ENCODE results near the gene DHX8. TPM values are rescaled to one million over a fixed set of nuclear protein-coding genes. Genes with fewer than 3 reads are reported as not detected.

Gene DHX8
- total and polyA plus RNA-seq, 2 experiments from 2014 or later, result 33.1 to 34.4 TPM

DNA sequence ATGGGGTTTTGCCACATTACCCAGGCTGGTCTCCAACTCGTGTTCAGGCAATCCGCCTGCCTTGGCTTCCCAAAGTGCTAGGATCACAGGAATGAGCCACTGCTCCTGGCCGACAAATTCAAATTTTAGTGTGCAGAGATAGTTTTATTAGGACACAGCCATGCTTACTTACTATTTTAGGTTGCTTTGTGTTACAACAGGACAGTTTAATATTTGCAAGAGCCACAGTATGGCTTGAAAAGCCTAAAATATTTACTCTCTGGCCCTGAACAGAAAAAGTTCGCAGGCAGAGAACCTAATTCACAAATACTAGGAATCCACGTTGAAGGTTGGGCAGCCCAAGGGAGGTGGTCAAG, 75.0 kb downstream of the DHX8 start:
- Histone ChIP-seq H3K27ac (no peak overlapping the region), H3K9me3 (ENCODE audit: low read depth) (no peaks in the 10 kb centered on the region), H3K4me2 (ENCODE audit: unreplicated experiment) (no peak overlapping the region), H4K20me1 (ENCODE audit: insufficient read depth) (no peaks in the 10 kb centered on the region), H3K4me3 (no peak overlapping the region), H3F3A (ENCODE audit: insufficient read depth) (peaks cover 5% of the 10 kb centered on the region), H3K36me3 (ENCODE audit: low read depth) (no peaks in the 10 kb centered on the region), H3K9ac (no peak overlapping the region), H3K4me1 (ENCODE audit: insufficient read depth) (peaks cover 9% of the 10 kb centered on the region), H3K9me2 (ENCODE audit: insufficient read depth) (no peaks in the 10 kb centered on the region), H2AFZ (no peak overlapping the region), H3K27me3 (replicated peaks; ENCODE audit: insufficient read depth) (no peaks in the 10 kb centered on the region; the same call in 1 of the 2 replicates), H3K79me2 (ENCODE audit: insufficient read depth) (no peaks in the 10 kb centered on the region)
- no peak for DNase-seq
- TF ChIP-seq EZH2phosphoT487 (IDR thresholded peaks at IDR 0.05; ENCODE audit: insufficient read depth, low read depth) (no peak), EZH2 (IDR thresholded peaks at IDR 0.05; ENCODE audit: insufficient read depth, poor library complexity, severe bottlenecking) (no peak)
- in situ Hi-C loops (cut with MboI), result no loop called here
- WGBS, 2 experiments (ENCODE audit: low coverage in 1 of 2, low lambda C conversion rate in 2 of 2, missing lambda C conversion rate in 2 of 2), result 73 to 78% methylated on average over 5 of the region's 5 CpGs

DNA sequence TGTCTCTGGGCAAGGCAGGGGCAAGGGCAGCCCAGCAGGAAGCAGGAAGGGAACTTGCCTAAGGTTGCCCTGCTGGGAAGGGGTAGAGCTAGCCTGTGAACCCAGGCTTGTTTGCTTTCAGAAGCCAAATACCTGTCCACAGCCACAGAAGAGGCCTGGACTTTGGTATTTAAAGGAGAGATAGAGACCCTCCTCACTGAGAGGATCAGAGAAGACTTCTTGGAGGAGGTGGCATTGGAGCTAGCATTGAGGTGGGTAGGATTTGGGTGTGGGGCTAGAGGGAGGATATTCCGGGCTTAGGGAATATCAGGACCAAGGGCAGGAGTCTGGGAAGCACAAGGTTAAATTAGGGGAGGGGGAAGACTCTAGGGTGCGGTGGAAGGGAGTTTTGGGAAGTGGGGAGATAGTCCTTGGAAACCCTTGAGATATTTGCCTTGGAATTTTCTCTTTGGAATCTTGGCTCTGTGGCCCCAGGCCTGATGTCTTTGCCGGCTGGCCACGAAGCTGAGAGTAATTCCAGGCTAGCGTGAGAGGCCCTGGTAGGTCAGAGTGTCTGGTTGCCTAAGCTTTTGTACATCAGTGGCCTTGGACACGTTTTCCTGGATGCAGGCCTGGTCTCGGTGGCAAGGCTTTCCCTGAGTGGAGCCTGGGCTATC, 75.5 kb downstream of the DHX8 start:
- peak; percentile 29 for DNase-seq
- H3K9me3 ChIP-seq (ENCODE audit: low read depth), result no peaks in the 10 kb centered on the region
- H3K27ac ChIP-seq, result no peak overlapping the region
- no peaks in the 10 kb centered on the region for H4K20me1 ChIP-seq (ENCODE audit: insufficient read depth)
- no peaks in the 10 kb centered on the region for H3K36me3 ChIP-seq (ENCODE audit: low read depth)
- TF ChIP-seq EZH2phosphoT487 (IDR thresholded peaks at IDR 0.05; ENCODE audit: insufficient read depth, low read depth) (no peak), EZH2 (IDR thresholded peaks at IDR 0.05; ENCODE audit: insufficient read depth, poor library complexity, severe bottlenecking) (no peak)
- 59 to 66% methylated on average over 7 of the region's 7 CpGs for WGBS, 2 experiments (ENCODE audit: low coverage in 1 of 2, low lambda C conversion rate in 2 of 2, missing lambda C conversion rate in 2 of 2)
- H3K9ac ChIP-seq, result no peak overlapping the region
- H3K4me3 ChIP-seq, result no peak overlapping the region
- H3K4me1 ChIP-seq (ENCODE audit: insufficient read depth), result peaks cover 9% of the 10 kb centered on the region
- H3K79me2 ChIP-seq (ENCODE audit: insufficient read depth), result no peaks in the 10 kb centered on the region
- H3K27me3 ChIP-seq (replicated peaks; ENCODE audit: insufficient read depth), result no peaks in the 10 kb centered on the region; the same call in 1 of the 2 replicates
- in situ Hi-C loops (cut with MboI), result no loop called here
- no peak overlapping the region for H3K4me2 ChIP-seq (ENCODE audit: unreplicated experiment)
- no peak overlapping the region for H2AFZ ChIP-seq
- H3K9me2 ChIP-seq (ENCODE audit: insufficient read depth), result no peaks in the 10 kb centered on the region
- peaks cover 5% of the 10 kb centered on the region for H3F3A ChIP-seq (ENCODE audit: insufficient read depth)

DNA sequence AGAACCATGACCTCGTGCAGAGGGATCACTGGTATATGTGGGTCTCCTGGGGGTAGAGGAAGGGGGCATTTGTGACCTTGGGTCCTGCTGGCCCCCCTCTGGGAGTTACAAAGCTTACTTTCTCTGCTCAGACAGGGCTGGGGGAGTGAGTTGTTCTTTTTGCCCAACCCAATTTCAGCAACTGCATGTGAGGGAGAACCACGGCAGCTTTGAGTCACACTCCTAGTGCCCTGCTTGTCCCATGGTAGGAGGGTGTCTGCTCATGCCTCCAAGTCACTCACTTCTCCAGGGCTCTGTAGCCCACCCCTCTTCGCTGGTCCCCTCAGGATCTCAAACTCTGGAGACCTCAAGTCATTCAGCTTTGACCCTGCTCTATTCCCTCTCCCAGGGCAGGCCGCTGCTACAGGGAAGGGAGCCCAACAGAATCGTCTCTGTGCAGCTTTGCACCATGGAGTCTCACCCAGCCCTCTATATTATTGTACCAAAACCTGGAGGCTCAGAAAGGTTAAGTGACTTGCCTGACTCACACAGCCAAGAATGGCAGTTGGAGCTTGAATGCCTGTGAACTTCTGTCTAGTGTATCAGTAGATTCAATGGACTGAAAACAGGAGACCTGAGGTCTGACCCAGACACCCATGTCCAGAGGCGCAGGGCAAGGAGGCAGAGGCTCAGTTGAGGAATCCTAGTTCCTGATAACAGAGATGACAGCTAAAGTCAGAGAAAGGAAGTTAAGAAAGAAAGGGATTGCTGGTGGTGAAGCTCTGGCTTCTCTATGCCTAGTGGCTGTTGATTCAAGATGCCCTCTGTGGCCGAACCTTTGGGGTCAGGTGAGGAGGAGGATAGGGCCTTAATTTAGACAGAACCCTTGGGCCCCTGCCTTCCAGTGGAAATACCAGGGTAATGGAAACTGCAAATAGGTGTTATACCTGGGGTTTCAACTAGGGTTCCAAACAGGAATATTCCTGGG, 77.0 kb downstream of the DHX8 start:
- DNase-seq, result peak; percentile 24
- Histone ChIP-seq H3K79me2 (ENCODE audit: insufficient read depth) (no peaks in the 10 kb centered on the region), H3K4me2 (ENCODE audit: unreplicated experiment) (no peak overlapping the region), H3F3A (ENCODE audit: insufficient read depth) (no peaks in the 10 kb centered on the region), H3K9ac (no peak overlapping the region), H3K27me3 (replicated peaks; ENCODE audit: insufficient read depth) (no peaks in the 10 kb centered on the region; the same call in 1 of the 2 replicates), H3K4me3 (no peak overlapping the region), H2AFZ (no peak overlapping the region), H3K9me3 (ENCODE audit: low read depth) (no peaks in the 10 kb centered on the region), H3K27ac (no peak overlapping the region), H3K36me3 (ENCODE audit: low read depth) (no peaks in the 10 kb centered on the region), H3K4me1 (ENCODE audit: insufficient read depth) (peaks cover 9% of the 10 kb centered on the region), H3K9me2 (ENCODE audit: insufficient read depth) (no peaks in the 10 kb centered on the region), H4K20me1 (ENCODE audit: insufficient read depth) (no peaks in the 10 kb centered on the region)
- in situ Hi-C loops (cut with MboI), result no loop called here
- 94 to 98% methylated on average over 7 of the region's 7 CpGs for WGBS, 2 experiments (ENCODE audit: low coverage in 1 of 2, low lambda C conversion rate in 2 of 2, missing lambda C conversion rate in 2 of 2)
- TF ChIP-seq EZH2phosphoT487 (IDR thresholded peaks at IDR 0.05; ENCODE audit: insufficient read depth, low read depth), result no peak

DNA sequence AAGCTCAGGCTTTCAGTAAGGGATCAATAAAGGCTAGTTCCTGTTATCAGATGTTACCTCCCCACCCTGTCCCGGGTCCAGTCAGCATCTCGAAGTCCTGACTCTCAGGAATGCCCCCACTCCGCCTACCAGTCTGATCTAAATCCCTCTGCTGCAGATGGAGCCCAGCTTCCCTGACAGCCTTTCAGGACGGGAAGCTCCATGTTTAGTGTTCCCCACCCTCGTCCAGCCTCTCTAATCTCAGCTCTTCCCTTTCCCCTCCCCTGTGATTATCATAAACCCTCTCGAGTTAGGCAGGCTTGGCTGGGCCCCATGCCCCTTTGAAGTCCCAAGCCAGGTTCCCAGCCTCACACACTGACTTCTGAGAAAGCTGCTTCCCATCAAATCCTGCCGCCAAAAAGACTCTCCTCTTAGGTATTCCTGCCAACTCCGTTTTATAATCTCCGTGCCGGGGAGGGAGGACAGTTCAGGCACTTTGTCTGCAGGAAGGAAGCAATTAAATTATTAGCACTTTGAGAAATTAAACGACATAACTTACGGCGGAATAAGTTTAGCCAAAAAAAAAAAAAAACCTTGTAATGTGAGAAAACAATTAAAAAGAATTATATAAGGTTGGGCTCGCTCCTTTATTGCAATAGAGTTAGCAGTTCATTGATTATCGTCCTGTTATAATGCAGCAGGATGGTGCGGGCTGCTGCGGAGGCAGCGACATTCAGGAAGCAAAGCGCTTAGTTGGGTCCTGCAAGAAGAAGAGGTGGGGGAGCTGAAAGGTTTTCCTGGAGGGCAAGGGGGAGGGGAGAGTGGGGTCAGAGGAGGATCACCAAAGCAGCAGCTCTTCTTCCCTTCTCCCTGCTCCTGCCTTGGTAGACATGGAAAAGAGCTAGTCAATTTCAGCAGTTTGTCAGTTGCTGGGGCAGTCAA, 79.2 kb downstream of the DHX8 start:
- Histone ChIP-seq H3K4me3 (no peak overlapping the region), H4K20me1 (ENCODE audit: insufficient read depth) (no peaks in the 10 kb centered on the region), H3K4me1 (ENCODE audit: insufficient read depth) (no peaks in the 10 kb centered on the region), H3K27me3 (replicated peaks; ENCODE audit: insufficient read depth) (no peaks in the 10 kb centered on the region; the same call in 1 of the 2 replicates), H3K36me3 (ENCODE audit: low read depth) (no peaks in the 10 kb centered on the region), H3K9ac (no peak overlapping the region), H3K27ac (no peak overlapping the region), H3F3A (ENCODE audit: insufficient read depth) (no peaks in the 10 kb centered on the region), H3K9me2 (ENCODE audit: insufficient read depth) (no peaks in the 10 kb centered on the region), H3K4me2 (ENCODE audit: unreplicated experiment) (no peak overlapping the region), H3K9me3 (ENCODE audit: low read depth) (no peaks in the 10 kb centered on the region), H3K79me2 (ENCODE audit: insufficient read depth) (no peaks in the 10 kb centered on the region), H2AFZ (peak overlapping the region; percentile 23; the same call in 1 of the 2 replicates)
- no peak for DNase-seq
- WGBS, 2 experiments (ENCODE audit: low coverage in 1 of 2, low lambda C conversion rate in 2 of 2, missing lambda C conversion rate in 2 of 2), result 13 to 15% methylated on average over 19 of the region's 19 CpGs
- TF ChIP-seq EZH2 (IDR thresholded peaks at IDR 0.05; ENCODE audit: insufficient read depth, poor library complexity, severe bottlenecking) (no peak), EZH2phosphoT487 (IDR thresholded peaks at IDR 0.05; ENCODE audit: insufficient read depth, low read depth) (no peak)
- in situ Hi-C loops (cut with MboI), result no loop called here
